ENCODE results near the gene PPP2R2C.

DNA sequence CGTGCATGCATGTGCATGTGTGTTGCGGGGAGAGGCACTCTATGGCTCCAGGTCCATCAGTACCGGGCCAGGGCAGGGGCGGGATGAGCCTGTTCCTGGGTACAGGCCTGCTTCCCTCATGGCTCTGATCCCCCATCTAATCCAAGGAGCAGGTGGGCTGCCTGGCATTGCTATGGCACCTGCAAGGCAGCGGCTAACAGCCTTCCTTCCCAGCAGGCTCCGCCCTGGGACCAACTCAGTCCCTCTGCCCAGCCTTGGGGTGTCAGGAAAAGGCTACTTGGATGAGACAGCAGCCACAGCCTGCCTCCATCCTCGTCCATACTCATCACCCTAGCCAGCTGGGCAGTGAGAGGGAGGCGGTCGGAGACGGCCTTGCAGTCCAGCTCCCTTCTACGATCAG is 46.5 kb downstream of the PPP2R2C start:
- TF ChIP-seq, protein P1, sequence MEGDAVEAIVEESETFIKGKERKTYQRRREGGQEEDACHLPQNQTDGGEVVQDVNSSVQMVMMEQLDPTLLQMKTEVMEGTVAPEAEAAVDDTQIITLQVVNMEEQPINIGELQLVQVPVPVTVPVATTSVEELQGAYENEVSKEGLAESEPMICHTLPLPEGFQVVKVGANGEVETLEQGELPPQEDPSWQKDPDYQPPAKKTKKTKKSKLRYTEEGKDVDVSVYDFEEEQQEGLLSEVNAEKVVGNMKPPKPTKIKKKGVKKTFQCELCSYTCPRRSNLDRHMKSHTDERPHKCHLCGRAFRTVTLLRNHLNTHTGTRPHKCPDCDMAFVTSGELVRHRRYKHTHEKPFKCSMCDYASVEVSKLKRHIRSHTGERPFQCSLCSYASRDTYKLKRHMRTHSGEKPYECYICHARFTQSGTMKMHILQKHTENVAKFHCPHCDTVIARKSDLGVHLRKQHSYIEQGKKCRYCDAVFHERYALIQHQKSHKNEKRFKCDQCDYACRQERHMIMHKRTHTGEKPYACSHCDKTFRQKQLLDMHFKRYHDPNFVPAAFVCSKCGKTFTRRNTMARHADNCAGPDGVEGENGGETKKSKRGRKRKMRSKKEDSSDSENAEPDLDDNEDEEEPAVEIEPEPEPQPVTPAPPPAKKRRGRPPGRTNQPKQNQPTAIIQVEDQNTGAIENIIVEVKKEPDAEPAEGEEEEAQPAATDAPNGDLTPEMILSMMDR (IDR thresholded peaks at IDR 0.05), result no peak
- TF ChIP-seq POLR2A (IDR thresholded peaks at IDR 0.05), result no peak

Measured in heart left ventricle (tissue), 13 donors.